ENCODE data around the gene GMPR2.

GRCh38 chr14:24255438-24255837 lies 22.7 kb downstream of the GMPR2 start:
- TF ChIP-seq CTCF (IDR thresholded peaks at IDR 0.05) (no peak), POLR2A (IDR thresholded peaks at IDR 0.05) (no peak)

All from testis (tissue), 2 donors.